GM21717 (cell line): ENCODE results near the gene DEPDC1B.
"Not testable (repeated sequence)": the region's sequence is repeated elsewhere in the genome, so short reads cannot be mapped to it uniquely, and the experiment has no call there.

ENCODE experiments used
- ATAC-seq: cut with Tn5 transposase; IDR thresholded peaks from one replicate; pipeline ENCODE4 v1.9.1; 2021; ENCODE audit warnings: mild to moderate bottlenecking, moderate library complexity; ENCODE audit not compliant: unreplicated experiment

The DEPDC1B gene, protein sequence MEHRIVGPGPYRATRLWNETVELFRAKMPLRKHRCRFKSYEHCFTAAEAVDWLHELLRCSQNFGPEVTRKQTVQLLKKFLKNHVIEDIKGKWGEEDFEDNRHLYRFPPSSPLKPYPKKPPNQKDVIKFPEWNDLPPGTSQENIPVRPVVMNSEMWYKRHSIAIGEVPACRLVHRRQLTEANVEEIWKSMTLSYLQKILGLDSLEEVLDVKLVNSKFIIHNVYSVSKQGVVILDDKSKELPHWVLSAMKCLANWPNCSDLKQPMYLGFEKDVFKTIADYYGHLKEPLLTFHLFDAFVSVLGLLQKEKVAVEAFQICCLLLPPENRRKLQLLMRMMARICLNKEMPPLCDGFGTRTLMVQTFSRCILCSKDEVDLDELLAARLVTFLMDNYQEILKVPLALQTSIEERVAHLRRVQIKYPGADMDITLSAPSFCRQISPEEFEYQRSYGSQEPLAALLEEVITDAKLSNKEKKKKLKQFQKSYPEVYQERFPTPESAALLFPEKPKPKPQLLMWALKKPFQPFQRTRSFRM

DNA sequence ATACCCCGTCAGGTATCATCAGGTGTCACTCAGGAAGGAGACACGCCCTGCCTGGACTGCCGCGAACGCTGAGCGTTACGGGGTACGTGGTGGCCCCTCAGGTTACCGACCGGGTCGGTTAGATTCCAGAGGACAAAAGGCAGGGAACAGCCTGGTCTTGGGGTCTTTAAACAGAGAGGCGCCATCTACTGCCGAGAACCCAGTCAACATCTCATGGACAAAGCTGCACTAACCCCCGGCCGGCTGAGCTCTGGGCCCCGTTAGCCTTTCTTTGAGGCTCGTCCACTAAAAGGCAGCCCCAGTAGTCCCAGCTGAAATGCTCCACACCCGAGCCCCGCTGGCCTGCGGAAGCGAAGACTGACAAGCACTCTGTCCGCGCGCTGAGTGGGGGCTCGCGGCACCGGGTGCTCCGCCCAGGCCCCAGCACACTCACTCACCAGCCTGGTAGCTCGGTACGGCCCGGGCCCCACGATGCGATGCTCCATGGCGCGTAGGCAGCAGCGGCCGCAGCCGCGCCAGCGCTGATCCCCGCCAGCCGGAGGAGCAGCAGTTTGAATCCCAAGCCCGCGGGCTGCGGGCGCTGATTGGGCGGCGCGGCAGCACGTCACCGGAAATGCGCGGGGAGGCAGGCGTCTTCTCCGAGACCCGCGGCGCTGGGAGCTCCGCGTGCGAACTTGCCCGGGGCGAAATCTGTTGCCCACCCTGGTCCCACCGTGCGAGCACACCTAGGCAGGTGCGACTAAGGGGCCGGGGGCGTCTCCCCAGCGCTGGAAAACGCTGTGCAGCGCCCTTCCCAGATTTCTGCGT is at the start of gene DEPDC1B:
DEPDC1B (minus strand) TSS at position 558 of the 807 bp plus-strand sequence; CDS start at position 485, 73 bp downstream.
- peak; percentile 96 for ATAC-seq

DNA sequence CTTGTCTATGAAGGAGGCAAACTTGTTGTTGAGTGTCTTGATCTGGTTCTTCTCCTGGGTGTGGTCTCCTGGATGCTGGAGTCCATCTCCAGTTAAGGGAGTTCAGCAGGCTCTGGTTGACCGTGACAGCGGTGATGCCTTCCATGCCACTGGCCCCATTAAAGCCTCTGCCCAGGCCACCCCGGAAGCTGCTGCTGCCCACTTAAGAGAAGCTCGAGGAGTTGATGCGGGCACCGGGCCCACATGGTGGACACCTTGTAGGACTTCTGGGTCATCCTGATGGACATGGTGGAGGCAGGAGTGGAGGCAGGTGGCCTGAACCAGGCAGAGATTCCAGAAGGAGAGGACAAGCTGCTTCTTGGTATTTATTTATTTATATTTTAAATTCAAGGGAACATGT is 44.7 kb upstream of the DEPDC1B start:
- ATAC-seq, result no peak

DNA sequence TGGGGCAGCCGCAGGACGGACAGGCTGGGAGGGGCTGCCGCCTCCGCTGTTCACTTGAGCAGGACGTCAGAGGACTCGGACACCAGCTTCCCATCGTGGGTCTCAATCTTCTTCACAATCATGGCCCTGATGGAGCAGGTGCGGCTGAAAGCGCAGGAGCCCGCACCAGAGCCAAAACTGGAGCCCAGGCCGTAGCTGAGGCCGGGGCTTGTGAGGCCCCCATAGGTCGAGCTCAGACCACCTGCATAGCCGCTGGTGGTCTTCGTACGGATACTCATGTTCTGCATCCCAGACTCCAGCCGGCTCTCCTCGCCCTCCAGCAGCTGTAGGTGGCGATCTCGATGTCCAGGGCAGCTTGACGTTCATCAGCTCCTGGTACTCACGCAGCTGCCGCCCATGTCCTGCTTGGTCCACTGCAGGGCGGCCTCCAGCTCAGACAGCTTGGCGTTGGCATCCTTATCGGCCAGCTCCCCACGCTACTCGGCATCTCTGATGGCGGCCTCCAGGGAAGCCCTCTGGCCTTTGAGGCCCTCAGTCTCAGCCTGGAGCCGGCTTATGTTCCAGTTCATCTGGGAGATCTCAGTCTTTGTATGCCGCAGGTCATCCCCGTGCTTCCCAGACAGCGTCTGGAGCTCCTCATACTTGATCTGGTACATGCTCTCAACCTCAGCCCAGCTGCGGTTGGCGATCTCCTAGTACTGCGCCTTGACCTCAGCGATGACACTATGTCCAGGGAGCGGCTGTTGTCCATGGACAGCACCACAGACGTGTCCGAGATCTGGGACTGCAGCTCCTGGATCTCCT is 43.7 kb upstream of the DEPDC1B start:
- ATAC-seq, result no peak

DNA sequence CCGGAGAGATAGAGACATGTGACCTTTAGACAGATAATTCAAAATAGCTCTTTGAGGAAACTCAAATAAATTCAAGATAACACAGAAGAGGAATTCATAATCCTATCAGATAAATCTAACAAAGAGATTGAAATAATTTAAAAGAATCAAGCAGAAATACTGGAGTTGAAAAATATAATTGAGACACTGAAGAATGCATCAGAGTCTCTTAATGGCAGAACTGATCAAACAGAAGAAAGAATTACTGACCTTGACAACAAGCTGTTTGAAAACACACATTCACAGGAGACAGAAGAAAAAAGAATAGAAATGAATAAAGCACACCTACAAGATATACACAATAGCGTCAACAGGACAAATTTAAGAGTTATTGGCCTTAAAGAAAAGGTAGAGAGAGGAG is 40.4 kb upstream of the DEPDC1B start:
- no peak for ATAC-seq

DNA sequence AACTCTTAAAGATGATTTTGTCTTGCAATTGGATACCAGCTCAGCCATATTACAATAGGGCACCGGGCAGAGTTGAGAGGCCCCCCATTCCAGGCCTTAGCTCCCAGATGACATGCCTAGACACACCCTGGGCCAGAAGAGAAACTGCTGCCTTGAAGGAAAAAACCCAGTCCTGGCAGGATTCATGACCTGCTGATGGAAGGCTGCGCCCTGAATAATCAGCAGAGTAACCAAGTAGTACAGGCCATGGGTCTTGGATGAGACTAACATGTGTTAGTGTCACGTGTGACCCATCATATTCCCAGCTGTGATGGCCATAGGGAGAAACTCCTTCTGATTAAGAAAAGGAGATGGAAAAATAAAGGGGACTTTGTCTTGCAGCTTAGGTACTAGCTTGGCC is 39.0 kb upstream of the DEPDC1B start:
- ATAC-seq, result no peak

DNA sequence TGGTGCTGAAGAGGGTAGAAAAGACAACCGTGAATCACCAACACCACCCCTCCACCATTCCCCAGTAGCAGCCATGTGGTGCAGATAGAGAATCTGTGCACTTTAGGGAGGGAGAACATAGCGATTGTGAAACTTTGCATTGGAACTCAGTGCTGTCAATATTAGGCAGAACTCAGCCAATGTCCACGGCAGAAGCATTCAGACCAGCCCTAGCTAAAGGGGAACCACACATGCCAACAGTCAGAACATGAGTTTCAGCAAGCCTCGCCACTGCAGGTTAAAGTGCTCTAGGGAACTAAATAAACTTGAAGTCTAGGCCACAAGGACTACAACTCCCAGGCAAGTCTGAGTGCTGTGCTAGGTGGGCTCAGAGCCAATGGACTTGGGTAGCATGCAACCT is 38.5 kb upstream of the DEPDC1B start:
- ATAC-seq, result no peak

DNA sequence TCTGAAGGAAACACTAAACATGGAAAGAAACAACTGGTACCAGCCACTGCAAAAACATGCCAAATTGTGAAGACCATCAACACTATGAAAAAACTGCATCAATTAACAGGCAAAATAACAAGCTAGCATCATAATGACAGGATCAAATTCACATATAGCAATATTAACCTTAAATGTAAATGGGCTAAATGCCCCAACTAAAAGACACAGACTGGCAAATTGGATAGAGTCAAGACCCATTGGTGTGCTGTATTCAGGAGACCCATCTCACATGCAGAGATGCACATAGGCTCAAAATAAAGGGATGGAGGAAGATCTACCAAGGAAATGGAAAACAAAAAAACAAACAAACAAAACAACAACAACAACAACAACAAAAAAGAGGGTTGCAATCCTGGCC is 30.9 kb upstream of the DEPDC1B start:
- ATAC-seq, result not testable (repeated sequence)

DNA sequence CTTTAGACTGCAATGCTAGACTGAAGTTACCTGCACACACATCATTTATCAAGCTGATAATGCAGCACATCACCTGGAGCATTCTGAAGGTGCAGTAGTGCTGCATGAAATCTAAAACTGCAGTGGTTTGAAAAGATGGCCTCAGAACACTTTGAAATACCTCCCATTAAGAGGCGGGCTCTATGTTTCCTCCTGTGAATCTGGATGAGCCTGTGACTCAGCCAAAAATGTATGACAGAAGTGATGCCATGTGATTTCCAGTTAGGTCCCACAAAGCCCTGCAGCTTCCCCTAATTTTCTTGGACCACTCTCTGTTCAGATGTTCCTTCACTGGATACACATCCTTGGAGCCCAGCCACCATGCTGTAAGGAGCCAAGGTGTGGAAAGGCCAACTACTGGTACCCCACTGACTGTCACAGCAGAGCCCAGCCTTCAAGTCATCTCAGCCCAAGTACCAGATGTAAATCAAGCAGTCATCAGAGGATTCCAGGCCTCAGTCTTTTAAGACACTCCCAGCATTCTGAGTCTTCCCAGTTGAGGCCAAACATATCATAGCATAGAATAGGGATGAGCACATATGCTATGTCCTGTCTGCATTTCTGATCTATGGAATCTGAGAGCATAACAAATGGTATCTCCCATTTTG is 27.2 kb upstream of the DEPDC1B start:
- ATAC-seq, result no peak

DNA sequence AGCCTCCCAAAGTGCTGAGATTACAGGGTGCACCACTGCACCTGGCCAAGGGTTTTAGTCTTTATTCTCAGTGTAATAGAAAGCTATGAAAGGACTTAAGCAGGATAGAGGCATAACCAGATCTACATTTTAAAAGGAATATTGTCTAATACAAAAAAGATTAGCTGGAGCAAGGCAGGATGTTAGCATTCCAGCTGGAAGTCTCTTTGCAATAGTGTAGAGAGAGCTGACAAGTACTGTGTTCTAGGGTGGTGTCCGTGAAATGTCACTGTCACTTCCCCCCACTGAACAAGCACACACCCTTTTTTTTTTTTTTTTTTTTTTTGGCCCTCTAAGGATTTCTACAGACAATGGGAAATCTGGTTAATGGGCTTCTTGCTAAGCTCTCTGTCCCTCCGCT is 24.2 kb upstream of the DEPDC1B start:
- ATAC-seq, result no peak

DNA sequence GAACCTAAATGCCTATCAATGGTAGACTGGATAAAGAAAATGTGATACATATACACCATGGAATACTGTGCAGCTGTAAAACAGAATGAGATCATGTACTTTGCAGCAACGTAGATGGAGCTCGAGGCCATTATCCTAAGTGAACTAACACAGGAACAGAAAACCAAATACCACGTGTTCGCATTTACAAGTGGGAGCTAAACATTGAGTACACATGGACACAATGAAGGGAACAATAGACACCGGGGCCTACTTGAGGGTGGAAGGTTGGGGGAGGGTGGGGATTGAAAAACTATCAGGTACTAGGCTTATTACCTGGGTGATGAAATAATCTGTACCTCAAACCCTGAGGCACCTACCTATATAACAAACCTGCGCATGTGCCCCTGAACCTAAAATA is 22.4 kb upstream of the DEPDC1B start:
- ATAC-seq, result no peak

DNA sequence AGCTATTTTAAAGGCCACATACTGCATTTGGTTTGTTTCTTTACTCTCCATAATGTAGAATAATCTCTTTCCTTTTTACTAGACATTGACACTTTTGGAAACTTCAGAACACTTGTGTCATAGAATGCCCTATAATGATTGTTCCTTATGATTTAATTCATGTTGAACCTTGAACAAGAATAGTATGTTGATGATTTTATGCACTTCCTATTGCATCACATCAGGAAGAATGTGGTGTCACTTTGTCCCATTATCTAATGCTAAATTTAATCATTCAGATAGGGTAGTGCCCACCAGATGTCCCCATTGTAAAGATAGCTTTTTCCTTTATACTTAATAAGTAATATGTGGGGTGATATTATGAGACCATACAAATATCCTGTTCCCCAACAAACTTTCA is 19.4 kb upstream of the DEPDC1B start:
- no peak for ATAC-seq

DNA sequence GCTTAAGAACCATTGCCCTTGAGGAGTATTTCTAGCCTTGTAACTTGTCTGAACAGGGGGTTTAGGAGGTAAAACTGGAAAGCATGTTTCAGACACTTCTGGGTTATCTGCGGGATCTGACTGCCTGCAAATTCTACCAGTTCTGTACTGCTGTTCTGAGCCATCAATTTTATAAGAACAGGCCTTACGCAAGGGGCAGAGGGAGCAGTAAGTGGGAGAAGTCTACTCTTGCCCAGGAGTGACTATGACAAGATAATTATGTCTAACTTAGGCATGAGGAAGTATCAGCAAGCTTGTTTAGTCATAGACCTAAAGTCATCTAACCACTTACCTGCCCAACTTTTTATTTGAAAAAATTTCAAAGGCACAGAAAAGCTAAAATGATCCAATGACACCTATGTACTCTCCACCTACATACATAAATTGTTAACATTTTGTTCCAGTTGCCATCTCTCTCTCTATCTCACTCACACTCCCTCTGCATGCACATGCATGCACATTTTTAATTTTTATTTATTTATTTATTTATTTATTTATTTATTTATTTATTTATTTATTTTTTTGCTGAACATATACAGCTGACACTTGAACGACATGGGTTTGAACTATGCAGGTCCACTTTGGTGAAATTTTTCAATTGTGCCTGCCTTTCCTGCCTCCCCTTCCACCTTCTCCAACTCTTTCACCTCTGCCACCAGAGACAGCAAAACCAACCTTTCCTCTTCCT is 18.4 kb upstream of the DEPDC1B start:
- ATAC-seq, result no peak

DNA sequence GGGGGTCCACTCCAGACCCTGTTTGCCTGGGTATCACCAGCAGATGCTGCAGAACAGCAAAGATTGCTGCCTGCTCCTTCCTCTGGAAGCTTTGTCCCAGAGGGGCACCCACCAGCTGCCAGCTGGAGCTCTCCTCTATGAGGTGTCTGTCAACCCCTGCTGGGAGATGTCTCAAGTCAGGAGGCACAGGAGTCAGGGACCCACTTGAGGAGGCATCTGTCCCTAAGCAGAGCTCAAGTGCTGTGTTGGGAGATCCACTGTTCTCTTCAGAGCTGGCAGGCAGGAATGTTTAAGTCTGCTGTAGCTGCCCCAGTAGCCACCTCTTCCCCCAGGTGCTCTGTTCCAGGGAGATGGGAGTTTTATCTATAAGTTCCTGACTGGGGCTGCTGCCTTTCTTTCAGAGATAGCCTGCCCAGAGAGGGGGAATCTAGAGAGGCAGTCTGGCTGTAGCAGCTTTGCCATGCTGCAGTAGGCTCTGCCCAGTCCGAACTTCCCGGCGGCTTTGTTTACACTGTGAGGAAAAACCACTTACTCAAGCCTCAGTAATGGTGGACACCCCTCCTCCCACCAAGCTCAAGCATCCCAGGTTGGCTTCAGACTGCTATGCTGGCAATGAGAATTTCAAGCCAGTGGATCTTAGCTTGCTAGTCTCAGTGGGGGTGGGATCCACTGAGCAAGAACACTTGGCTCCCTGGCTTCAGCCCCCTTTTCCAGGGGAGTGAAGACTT is 15.4 kb upstream of the DEPDC1B start:
- not testable (repeated sequence) for ATAC-seq

DNA sequence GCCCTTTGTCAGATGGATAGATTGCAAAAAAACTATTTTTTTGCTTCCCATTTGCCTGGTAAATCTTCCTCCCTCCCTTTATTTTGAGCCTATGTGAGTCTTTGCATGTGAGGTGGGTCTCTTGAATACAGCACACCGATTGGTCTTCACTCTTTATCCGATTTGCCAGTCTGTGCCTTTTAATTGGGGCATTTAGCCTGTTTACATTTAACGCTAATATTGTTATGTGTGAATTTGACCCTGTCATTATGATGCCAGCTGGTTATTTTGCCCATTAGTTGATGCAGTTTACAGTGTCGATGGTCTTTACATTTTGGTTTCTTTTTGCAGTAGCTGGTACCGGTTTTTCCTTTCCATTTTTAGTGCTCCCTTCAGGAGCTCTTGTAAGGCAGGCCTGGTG is 13.0 kb upstream of the DEPDC1B start:
- ATAC-seq, result no peak

DNA sequence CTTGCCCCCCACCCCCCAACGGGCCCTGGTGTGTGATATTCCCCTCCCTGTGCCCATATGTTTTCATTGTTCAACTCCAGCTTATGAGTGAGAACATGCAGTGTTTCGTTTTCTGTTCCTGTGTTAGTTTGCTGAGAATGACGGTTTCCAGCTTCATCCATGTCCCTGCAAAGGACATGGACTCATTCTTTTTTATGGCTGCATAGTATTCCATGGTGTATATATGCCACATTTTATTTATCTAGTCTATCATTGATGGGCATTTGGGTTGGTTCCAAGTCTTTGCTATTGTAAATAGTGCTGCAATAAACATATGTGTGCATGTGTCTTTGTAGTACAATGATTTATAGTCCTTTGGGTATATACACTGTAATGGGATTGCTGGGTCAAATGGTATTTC is 11.9 kb upstream of the DEPDC1B start:
- not testable (repeated sequence) for ATAC-seq

DNA sequence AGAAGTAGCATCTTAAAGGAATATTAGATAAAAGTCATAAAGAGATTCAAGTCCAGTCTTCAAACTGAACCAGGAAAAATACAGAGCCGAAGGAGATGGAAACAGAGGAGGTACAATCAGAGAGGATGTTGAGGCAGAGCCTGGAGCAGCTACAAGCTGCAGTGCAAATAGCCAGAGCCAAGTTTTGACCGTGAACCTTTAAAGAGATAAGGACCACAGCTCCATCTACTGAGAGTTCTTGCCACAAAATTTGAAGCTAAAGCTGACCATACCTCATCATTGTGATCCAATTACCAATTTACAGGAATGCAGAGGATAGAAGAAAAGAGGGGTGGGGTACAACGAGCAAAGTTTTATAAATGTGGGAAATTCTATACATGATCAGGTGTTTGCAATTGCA is 10.4 kb upstream of the DEPDC1B start:
- ATAC-seq, result no peak

DNA sequence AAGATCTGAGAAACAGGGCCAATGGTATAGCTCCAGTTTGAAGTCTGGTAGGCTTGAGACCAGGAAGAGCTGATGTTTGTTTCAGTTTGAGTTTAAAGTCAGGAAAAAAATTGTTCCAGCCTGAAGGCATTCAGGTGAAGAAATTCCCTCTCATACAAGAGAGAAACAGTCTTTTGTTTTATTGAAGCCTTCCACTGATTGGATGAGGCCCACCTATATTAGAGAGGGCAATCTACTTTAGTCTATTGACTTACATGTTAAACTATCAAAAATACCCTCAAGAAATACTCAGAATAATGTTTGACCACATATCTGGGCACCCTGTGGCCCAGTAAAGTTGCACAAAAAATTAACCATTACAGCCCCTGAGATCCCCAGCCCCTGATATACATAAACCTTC is 5.2 kb upstream of the DEPDC1B start:
- ATAC-seq, result no peak

DNA sequence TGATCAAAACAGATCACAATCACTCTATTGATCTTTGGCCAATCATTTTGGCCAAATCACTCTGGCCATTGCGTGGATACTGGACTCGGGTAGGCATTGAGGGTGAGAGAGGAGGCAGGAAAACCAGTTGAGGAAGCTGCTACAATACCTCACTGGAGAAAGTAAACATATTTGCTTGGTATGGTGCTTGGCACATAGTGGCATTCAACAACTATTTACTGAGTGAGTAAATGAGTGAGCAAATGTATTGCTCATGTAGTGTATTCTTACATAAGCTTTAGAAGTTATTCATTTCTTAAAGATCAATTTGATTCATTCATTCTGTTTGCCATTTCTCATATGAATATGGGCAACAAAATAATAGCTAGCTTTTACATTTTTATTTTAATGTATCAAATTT is 4.0 kb upstream of the DEPDC1B start:
- no peak for ATAC-seq

DNA sequence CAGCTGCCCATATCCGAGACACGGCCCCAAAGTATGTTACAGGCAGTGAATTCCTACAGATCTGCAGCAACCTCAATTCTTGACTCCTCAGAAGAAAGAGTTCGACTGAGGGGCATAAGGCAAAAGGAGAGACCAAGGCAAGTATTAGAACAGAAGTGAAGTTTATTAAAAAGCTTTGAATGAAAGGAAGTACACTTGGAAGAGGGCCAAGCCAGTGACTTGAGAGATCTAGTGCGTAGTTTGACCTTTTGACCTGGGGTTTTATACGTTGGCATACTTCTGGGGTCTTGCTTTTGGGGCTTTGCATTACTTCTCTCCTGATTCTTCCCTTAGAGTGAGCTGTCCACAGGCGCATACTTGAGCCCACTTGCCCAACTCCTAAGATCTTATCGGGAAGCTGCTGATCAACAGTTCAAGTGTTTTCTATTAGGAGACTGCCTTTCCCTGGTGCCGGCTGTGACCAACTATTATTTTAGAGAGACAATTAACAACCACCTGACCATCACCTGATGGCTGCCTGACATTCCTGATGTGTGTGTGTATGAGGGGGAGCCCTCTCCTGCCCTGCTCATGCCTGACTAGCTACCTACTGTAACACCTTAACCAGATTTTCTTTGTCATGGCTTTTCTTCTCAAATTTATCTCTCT is 1.5 kb upstream of the DEPDC1B start:
- ATAC-seq, result no peak
